ENCODE data around the gene LINGO3. TPM values are rescaled to one million over a fixed set of nuclear protein-coding genes. Genes with fewer than 3 reads are reported as not detected.

Gene LINGO3
- total and polyA plus RNA-seq, 10 of the 15 experiments (the other 5 are each of a cell fraction or from before 2014, with no cell fraction given) = 0.09 to 2.0 (median 0.40) TPM; not detected in 5

DNA sequence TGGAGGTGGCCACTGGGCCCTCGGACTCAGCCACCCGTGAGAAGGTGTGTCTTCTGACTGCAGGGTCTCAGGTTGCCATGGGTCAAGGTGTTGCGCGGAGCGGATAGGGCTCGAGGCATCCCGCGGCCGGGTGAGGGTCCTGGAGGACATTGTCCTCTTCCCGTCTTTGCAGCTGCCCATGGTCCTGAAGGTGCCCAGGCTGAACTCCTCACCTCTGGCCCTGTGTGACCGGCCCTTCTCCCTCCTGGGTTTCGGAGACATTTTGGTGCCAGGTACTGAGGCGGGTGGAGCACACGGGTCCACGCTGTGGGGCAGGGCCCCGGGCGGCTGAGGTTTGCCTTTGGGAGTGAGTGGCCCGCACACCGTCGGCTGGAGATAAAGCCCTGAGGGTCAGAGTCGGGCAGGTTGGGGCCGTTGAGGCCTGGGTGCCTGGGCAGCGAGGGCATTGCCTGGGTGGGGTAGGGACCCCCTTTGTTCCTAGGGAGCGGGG lies 36.5 kb upstream of the LINGO3 start (continued):
- TF ChIP-seq, protein P1, sequence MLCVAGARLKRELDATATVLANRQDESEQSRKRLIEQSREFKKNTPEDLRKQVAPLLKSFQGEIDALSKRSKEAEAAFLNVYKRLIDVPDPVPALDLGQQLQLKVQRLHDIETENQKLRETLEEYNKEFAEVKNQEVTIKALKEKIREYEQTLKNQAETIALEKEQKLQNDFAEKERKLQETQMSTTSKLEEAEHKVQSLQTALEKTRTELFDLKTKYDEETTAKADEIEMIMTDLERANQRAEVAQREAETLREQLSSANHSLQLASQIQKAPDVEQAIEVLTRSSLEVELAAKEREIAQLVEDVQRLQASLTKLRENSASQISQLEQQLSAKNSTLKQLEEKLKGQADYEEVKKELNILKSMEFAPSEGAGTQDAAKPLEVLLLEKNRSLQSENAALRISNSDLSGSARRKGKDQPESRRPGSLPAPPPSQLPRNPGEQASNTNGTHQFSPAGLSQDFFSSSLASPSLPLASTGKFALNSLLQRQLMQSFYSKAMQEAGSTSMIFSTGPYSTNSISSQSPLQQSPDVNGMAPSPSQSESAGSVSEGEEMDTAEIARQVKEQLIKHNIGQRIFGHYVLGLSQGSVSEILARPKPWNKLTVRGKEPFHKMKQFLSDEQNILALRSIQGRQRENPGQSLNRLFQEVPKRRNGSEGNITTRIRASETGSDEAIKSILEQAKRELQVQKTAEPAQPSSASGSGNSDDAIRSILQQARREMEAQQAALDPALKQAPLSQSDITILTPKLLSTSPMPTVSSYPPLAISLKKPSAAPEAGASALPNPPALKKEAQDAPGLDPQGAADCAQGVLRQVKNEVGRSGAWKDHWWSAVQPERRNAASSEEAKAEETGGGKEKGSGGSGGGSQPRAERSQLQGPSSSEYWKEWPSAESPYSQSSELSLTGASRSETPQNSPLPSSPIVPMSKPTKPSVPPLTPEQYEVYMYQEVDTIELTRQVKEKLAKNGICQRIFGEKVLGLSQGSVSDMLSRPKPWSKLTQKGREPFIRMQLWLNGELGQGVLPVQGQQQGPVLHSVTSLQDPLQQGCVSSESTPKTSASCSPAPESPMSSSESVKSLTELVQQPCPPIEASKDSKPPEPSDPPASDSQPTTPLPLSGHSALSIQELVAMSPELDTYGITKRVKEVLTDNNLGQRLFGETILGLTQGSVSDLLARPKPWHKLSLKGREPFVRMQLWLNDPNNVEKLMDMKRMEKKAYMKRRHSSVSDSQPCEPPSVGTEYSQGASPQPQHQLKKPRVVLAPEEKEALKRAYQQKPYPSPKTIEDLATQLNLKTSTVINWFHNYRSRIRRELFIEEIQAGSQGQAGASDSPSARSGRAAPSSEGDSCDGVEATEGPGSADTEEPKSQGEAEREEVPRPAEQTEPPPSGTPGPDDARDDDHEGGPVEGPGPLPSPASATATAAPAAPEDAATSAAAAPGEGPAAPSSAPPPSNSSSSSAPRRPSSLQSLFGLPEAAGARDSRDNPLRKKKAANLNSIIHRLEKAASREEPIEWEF (IDR thresholded peaks at IDR 0.05; ENCODE audit: insufficient replicate concordance, low read depth, low read length) = no peak
- TF ChIP-seq SREBF1 (IDR thresholded peaks at IDR 0.05; ENCODE audit: low read length) (no peak), WRNIP1 (IDR thresholded peaks at IDR 0.05; ENCODE audit: borderline replicate concordance, low read depth, low read length) (no peak), BACH1 (IDR thresholded peaks at IDR 0.05; ENCODE audit: borderline replicate concordance) (no peak), EED (IDR thresholded peaks at IDR 0.05; ENCODE audit: low read depth) (no peak)
- TF ChIP-seq, protein P2, sequence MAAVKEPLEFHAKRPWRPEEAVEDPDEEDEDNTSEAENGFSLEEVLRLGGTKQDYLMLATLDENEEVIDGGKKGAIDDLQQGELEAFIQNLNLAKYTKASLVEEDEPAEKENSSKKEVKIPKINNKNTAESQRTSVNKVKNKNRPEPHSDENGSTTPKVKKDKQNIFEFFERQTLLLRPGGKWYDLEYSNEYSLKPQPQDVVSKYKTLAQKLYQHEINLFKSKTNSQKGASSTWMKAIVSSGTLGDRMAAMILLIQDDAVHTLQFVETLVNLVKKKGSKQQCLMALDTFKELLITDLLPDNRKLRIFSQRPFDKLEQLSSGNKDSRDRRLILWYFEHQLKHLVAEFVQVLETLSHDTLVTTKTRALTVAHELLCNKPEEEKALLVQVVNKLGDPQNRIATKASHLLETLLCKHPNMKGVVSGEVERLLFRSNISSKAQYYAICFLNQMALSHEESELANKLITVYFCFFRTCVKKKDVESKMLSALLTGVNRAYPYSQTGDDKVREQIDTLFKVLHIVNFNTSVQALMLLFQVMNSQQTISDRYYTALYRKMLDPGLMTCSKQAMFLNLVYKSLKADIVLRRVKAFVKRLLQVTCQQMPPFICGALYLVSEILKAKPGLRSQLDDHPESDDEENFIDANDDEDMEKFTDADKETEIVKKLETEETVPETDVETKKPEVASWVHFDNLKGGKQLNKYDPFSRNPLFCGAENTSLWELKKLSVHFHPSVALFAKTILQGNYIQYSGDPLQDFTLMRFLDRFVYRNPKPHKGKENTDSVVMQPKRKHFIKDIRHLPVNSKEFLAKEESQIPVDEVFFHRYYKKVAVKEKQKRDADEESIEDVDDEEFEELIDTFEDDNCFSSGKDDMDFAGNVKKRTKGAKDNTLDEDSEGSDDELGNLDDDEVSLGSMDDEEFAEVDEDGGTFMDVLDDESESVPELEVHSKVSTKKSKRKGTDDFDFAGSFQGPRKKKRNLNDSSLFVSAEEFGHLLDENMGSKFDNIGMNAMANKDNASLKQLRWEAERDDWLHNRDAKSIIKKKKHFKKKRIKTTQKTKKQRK (IDR thresholded peaks at IDR 0.05; ENCODE audit: low read depth, low read length) = no peak

Measured in GM12878 (cell line).